ENCODE data around the gene DNAAF6. TPM values are rescaled to one million over a fixed set of nuclear protein-coding genes. Genes with fewer than 3 reads are reported as not detected.
"Not testable (repeated sequence)": the region's sequence is repeated elsewhere in the genome, so short reads cannot be mapped to it uniquely, and the experiment has no call there.

DNAAF6 gene
- total RNA-seq = not detected in 2 replicates

GRCh38 chrX:107205770-107206696 is at the start of gene DNAAF6, which contains the start of gene NUP62CL:
Gene DNAAF6 (plus strand): TSS chrX:107206611. CDS start chrX:107212876, 6,265 bp downstream.
Gene NUP62CL (minus strand): TSS chrX:107206433. CDS start chrX:107175146, 31,287 bp downstream.
- no peak for DNase-seq (ENCODE audit: low read depth)
- Histone ChIP-seq H3K27me3 (ENCODE audit: control insufficient read depth, insufficient read depth, low read length) (no peaks in the 10 kb centered on the region), H3K36me3 (ENCODE audit: control insufficient read depth, insufficient read depth, low read length) (no peaks in the 10 kb centered on the region), H3K4me3 (ENCODE audit: low read depth, low read length) (peak within 1 kb of the TSS; percentile 43)
- TF ChIP-seq, protein P1, sequence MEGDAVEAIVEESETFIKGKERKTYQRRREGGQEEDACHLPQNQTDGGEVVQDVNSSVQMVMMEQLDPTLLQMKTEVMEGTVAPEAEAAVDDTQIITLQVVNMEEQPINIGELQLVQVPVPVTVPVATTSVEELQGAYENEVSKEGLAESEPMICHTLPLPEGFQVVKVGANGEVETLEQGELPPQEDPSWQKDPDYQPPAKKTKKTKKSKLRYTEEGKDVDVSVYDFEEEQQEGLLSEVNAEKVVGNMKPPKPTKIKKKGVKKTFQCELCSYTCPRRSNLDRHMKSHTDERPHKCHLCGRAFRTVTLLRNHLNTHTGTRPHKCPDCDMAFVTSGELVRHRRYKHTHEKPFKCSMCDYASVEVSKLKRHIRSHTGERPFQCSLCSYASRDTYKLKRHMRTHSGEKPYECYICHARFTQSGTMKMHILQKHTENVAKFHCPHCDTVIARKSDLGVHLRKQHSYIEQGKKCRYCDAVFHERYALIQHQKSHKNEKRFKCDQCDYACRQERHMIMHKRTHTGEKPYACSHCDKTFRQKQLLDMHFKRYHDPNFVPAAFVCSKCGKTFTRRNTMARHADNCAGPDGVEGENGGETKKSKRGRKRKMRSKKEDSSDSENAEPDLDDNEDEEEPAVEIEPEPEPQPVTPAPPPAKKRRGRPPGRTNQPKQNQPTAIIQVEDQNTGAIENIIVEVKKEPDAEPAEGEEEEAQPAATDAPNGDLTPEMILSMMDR (IDR thresholded peaks at IDR 0.05; ENCODE audit: insufficient read depth, low read length, poor library complexity, severe bottlenecking) = no peak

DNA sequence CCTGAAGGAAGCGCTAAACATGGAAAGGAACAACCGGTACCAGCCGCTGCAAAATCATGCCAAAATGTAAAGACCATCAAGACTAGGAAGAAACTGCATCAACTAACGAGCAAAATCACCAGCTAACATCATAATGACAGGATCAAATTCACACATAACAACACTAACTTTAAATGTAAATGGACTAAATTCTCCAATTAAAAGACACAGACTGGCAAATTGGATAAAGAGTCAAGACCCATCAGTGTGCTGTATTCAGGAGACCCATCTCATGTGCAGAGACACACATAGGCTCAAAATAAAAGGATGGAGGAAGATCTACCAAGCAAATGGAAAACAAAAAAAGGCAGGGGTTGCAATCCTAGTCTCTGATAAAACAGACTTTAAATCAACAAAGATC is 48.8 kb upstream of the DNAAF6 start:
- not testable (repeated sequence) for H3K36me3 ChIP-seq (ENCODE audit: control insufficient read depth, insufficient read depth, low read length); H3K4me3 ChIP-seq (ENCODE audit: low read depth, low read length)

DNA sequence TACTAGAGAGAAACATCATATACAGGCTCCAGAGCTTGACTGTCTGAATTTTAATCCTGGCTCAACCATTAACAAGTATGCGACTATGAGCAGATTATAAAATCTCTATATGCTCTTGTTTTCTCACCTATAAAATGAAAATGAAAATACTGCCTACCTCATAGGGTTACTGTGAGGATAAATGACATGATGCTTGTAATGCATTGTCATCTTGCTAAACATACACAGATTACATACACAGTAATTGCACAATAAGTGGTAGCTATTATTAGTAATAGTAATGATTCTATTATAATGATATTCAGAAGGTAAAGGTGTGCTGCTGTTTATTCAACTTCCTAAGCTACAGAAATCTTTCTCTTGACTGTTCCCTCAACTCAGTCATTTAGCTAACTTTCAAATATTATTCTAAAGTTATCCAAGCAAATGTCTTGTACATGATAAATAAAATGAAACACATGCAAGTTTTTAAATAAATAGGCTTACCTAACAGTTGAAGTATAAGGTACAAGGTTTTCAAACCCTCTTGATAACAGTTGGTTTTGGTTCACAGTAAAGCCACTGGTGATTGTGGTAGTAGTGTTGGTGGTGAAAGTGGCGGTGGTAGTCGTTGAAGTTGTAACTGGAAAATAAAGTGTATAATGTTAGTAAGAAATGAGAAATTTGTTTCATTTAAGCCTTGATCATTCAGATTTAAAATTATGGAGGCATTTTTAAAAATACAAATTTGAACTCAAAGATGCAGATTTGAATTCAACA is 39.1 kb upstream of the DNAAF6 start:
- no peaks in the 10 kb centered on the region for H3K27me3 ChIP-seq (ENCODE audit: control insufficient read depth, insufficient read depth, low read length)
- H3K4me3 ChIP-seq (ENCODE audit: low read depth, low read length) = no peak overlapping the region
- TF ChIP-seq, protein P1 (IDR thresholded peaks at IDR 0.05; ENCODE audit: insufficient read depth, low read length, poor library complexity, severe bottlenecking) = no peak
- no peaks in the 10 kb centered on the region for H3K36me3 ChIP-seq (ENCODE audit: control insufficient read depth, insufficient read depth, low read length)
- DNase-seq (ENCODE audit: low read depth) = no peak

More for the DNA sequence above, 48.8 kb upstream of the DNAAF6 start:
- not testable (repeated sequence) for H3K27me3 ChIP-seq (ENCODE audit: control insufficient read depth, insufficient read depth, low read length); DNase-seq (ENCODE audit: low read depth)

GRCh38 chrX:107168257-107168656 is 38.2 kb upstream of the DNAAF6 start:
- Histone ChIP-seq H3K27me3 (ENCODE audit: control insufficient read depth, insufficient read depth, low read length) (no peaks in the 10 kb centered on the region), H3K4me3 (ENCODE audit: low read depth, low read length) (no peak overlapping the region), H3K36me3 (ENCODE audit: control insufficient read depth, insufficient read depth, low read length) (no peaks in the 10 kb centered on the region)
- TF ChIP-seq, protein P1 (IDR thresholded peaks at IDR 0.05; ENCODE audit: insufficient read depth, low read length, poor library complexity, severe bottlenecking) = no peak
- DNase-seq (ENCODE audit: low read depth) = no peak

DNA sequence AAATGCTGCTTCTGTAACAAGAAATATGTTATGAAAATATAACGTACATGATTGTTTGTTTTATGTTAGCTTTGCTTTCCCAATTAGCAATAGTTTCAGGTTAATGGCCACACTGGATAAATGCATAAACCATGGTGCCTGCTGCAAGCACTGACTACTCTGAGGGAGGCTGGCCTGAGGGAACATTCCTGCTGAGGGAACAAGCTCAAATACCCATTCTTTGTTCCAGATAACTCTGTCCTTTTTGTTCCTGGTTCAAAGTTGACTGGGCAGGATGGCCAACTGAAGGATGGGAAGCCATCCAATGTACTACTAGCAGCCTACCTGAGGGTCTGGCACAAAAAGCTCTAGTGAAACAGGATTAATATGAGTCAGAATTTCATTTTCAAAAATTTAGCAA is 37.7 kb upstream of the DNAAF6 start:
- H3K27me3 ChIP-seq (ENCODE audit: control insufficient read depth, insufficient read depth, low read length) = no peaks in the 10 kb centered on the region
- DNase-seq (ENCODE audit: low read depth) = no peak
- no peak overlapping the region for H3K4me3 ChIP-seq (ENCODE audit: low read depth, low read length)
- TF ChIP-seq, protein P1 (IDR thresholded peaks at IDR 0.05; ENCODE audit: insufficient read depth, low read length, poor library complexity, severe bottlenecking) = no peak
- no peaks in the 10 kb centered on the region for H3K36me3 ChIP-seq (ENCODE audit: control insufficient read depth, insufficient read depth, low read length)

Data from kidney epithelial cell (primary cell).